ENCODE data around the gene TMEM95.
"Not testable (repeated sequence)": the region's sequence is repeated elsewhere in the genome, so short reads cannot be mapped to it uniquely, and the experiment has no call there.

The TMEM95 gene

DNA sequence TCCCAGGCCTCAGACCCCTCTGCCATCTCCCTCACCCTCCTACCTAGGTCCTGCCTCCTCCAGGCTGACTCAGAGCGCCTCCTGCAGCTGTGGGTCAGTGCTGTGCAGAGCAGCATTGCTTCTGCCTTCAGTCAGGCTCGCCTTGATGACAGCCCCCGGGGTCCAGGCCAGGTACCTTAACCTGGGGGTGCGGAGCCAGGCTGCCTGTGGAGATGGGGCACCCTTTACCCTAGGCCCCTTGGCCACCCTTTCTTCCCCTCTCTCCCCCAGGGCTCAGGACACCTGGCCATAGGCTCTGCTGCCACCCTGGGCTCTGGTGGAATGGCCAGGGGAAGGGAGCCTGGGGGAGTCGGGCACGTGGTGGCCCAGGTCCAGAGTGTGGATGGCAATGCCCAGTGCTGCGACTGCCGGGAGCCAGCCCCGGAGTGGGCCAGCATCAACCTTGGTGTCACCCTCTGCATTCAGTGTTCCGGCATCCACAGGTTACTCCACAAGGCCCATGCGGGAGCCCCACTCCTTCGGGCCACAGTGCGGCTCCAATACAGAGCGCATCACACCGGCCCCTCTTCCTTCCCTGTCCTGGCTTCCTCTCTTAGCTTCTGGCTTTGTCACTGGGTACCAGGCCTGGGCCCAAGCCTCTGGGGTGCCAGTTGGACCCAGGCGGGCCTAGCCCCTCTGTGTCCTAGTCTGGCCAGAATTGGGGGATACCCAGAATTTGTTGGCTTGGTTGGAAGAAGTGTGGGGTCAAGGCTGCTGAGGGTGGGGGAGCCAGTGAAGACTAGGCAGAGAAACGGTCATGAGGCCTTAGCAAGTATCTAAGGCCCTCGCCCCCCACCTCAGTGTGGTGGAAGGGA is 8.0 kb upstream of the TMEM95 start:
- DNase-seq (ENCODE audit: low read depth): no peak

GRCh38 chr17:7347630-7348477 is 7.1 kb upstream of the TMEM95 start:
- no peak for DNase-seq (ENCODE audit: low read depth)

GRCh38 chr17:7348478-7349242 is 6.3 kb upstream of the TMEM95 start:
- DNase-seq (ENCODE audit: low read depth): no peak

- DNase-seq (ENCODE audit: low read depth): peak; percentile 72
Observed at GRCh38 chr17:7351665-7352502, 3.1 kb upstream of the TMEM95 start, which contains the start of gene KCTD11. KCTD11 (plus strand) TSS chr17:7352162.

DNA sequence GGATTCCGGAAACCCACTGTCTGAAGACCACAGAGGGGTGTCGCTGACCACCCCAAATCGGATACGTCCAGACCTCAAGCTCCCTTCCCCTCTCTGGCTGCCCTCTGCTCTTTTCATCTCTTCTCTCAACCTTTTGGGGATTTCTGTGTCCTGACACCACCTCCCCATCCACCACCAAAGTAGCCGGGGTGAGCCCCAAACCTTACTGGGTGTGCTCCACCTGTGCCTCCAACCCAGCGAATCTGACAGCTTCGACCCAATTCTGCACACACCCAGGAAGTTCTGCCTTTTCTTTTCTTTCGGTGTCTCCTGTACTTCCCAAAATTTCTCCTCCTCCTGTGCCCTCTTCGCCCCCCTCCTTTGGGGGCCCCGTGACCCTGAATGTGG is 2.5 kb upstream of the TMEM95 start:
- DNase-seq (ENCODE audit: low read depth): no peak

DNA sequence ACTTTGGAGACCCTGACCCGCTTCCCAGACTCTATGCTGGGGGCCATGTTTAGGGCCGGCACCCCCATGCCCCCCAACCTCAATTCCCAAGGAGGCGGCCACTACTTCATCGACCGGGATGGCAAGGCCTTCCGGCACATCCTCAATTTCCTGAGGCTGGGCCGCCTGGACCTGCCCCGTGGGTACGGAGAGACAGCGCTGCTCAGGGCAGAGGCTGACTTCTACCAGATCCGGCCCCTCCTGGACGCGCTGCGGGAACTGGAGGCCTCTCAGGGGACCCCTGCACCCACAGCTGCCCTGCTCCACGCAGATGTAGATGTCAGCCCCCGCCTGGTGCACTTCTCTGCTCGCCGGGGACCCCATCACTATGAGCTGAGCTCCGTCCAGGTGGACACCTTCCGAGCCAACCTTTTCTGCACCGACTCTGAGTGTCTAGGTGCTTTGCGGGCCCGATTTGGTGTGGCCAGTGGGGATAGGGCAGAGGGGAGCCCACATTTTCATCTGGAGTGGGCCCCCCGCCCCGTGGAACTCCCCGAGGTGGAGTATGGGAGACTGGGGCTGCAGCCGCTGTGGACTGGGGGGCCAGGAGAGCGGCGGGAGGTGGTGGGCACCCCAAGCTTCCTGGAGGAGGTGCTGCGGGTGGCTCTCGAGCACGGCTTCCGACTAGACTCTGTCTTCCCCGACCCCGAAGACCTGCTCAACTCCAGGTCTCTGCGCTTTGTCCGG is 1.9 kb upstream of the TMEM95 start:
- DNase-seq (ENCODE audit: low read depth): no peak

- no peak for DNase-seq (ENCODE audit: low read depth)
Observed at GRCh38 chr17:7354262-7354843, 603 bp upstream of the TMEM95 start.

DNA sequence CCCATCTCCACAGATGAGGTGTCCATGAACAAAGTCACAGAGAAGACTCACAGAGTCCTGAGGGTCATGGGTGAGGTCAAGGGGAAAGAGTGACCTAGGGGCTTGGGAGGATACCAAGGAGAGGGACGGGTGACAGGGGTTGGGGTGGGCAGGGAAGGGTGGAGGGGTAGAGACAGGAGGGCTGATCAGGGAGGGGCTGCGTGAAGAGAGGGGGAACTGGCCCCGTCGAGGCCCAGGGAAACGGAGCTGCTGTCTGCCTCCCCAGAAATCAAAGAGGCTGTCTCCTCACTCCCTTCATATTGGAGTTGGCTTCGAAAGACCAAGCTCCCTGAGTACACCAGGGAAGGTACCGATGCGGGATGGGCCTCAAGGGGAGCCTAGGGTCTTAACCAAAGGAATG is 617 bp downstream of the TMEM95 start:
- DNase-seq (ENCODE audit: low read depth): no peak

GRCh38 chr17:7356072-7356549 is 1.2 kb downstream of the TMEM95 start:
- no peak for DNase-seq (ENCODE audit: low read depth)

DNA sequence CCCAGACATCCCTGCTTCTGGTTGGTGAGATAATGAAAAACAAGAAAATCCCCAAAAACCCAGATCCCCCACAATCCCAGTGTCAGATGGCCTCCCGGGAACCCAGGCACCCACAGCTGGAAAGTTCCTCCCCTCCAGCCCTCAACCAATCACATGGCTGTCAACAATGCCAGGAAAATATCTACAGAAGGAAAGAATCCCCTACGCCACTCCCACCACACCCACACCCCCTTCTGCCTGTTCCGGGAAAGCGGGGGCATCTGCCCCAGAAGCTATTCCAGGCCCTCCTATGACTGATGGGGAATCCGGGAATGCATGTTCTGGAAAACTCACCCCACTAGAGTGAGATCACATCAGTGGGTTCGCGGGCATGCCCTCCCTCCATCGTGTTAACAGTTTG is 1.8 kb downstream of the TMEM95 start:
- DNase-seq (ENCODE audit: low read depth): no peak

DNA sequence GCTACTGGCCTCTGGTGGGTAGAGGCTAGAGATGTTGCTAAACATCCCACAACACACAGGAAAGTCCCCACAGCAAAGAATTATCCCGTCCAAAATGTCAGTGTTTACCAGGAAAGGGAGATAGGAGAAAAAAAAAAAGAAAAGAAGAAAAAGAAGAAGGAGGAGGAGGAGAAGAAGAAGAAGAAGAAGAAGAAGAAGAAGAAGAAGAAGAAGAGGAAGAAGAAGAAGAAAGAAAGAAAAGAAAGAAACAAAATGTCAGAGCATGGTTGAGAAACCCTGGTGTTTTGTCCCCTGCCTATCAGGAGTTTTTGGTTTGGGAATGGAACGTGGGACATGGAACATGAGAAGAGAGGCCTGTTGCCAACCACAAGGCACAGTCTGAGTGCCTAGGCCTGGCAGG is 2.4 kb downstream of the TMEM95 start:
- DNase-seq (ENCODE audit: low read depth): no peak

- DNase-seq (ENCODE audit: low read depth): no peak
Observed at GRCh38 chr17:7361906-7362305, 7.0 kb downstream of the TMEM95 start.

DNA sequence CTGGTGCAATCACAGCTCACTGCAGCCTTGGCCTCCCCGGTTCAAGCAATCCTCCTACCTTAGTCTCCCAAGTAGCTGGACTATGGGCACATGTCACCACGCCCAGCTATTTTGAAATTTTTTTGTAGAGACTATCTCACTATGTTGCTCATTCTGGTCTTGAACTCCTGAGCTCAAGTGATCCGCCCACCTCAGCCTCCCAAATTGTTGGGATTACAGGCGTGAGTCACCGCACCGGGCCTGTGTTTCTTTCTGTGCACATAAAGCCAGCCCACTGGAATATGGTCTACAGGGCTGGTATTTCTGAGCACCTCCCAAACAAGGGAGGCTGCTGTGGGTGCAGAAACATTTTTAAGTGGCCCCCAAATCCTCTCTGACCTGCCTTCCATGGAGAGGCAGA is 8.4 kb downstream of the TMEM95 start:
- DNase-seq (ENCODE audit: low read depth): no peak

DNA sequence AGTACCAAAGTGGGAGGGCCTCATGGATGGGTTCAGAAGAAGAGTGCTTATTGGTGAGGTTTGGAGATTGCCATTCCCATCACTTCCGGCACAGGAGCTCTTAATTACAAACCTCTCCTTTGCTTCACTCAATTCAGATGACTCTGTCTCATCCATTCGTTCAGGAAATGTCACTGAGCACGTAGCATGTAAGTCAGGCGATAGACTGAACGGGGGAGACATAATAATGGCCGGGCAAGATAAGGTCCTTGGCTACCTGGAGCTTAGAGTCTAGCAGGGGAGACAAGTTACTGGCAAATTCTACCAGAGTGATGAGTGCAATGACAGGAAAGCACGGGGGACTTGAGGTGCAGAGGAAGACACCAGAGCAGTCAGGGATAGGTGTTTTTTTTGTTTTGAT is 11.0 kb downstream of the TMEM95 start:
- DNase-seq (ENCODE audit: low read depth): not testable (repeated sequence)

DNA sequence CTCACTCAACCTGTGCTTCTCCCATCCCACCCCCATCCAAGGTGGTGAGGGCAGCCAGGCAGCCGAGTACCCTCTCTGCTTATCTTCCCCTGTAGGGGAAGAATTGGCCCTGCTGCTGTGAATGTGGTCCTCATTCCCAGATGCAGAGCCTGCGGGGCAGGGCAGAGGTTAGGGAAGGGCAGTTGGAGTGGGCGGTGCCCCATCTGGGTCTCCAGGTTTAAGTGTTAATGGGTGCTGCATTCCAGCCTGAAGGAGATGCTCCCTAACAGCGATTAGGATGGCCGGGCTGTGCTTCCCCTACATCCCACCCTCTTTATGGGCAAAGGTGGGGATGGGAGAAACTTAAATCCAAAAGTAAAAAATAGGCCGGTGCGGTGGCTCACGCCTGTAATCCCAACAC is 12.1 kb downstream of the TMEM95 start:
- no peak for DNase-seq (ENCODE audit: low read depth)

- DNase-seq (ENCODE audit: low read depth): no peak
Observed at GRCh38 chr17:7367918-7368598, 13.1 kb downstream of the TMEM95 start.

DNA sequence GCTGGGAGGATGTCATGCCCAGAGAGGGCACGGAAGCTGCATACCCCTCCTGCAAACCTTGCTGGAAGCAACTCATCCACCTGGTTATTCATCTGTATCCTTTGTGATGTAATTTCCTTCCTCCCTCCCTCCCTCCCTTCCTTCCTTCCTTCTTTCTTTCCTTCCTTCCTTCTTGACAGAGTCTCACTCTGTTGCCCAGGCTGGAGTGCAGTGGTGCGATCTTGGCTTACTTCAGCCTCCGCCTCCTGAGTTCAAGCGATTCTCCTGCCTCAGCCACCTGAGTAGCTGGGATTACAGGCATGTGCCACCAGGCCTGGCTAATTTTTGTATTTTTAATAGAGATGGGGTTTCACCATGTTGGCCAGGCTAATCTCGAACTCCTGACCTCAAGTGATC is 13.6 kb downstream of the TMEM95 start:
- DNase-seq (ENCODE audit: low read depth): not testable (repeated sequence)

DNA sequence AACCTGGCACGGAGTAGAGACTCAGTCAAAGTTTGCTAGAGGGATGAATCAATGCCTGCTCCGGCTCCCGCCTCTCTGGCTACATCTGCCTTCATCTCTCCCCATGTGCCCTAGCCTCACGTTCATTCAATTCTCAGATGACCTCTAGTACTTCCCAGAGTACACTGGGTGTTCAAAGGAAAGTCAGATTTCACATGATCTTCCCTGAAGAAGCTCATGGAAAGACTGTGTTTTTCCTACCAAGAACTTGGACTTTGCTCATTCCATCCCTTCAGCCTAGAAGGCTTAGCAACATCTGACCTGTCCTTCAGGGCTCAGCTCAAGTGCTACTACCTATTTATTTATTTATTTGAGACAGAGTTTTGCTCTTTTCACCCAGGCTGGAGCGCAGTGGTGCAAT is 14.9 kb downstream of the TMEM95 start:
- DNase-seq (ENCODE audit: low read depth): no peak

DNA sequence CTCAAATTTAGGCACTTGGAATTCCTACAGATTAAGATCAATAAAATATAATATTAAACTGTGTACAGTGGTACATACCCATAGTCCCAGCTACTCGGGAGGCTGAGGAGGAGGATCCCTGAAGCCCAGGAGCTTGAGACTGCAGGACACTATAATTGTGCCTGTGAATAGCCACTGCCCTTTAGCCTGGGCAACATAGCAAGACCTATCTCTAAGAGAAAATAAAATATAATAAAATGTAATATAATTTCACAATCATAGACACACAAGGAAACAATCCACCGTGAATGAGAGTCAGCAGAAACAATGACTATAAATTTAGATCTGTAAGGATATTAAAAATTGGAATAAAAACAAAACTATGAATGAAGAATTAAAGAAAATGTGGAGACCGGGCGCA is 15.9 kb downstream of the TMEM95 start:
- no peak for DNase-seq (ENCODE audit: low read depth)

DNA sequence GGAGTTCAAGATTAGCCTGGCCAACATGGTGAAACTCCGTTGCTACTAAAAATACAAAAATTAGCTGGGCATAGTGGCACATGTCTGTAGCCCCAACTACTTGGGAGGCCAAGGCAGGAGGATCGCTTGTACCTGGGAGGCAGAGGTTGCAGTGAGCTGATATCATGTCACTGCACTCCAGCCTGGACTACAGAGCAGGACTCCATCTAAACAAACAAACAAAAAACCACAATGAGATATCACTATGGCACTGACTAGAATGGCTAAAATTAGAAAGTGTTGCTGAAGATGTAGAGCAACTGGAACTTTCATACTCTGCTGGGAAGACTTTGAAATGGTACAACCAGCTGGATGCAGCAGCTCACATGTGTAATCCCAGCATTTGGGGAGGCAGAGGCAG is 19.4 kb downstream of the TMEM95 start:
- no peak for DNase-seq (ENCODE audit: low read depth)

Data from fibroblast of the conjunctiva (primary cell).